HFFc6 (cell line): Measurements from ENCODE around the gene RER1. TPM values are rescaled to one million over a fixed set of nuclear protein-coding genes. Genes with fewer than 3 reads are reported as not detected.

ENCODE experiments used
- DNase-seq: peaks from one replicate; pipeline ENCODE4 v3.0.0-alpha.2; 2018
- H3K27ac Mint-ChIP-seq: 2 replicates; pipeline ENCODE4 v1.8.0; 2020; ENCODE audit warnings: mild to moderate bottlenecking, mixed read lengths
- H3K27me3 Mint-ChIP-seq: 2 replicates; pipeline ENCODE4 v1.8.0; 2021; ENCODE audit warnings: mild to moderate bottlenecking, moderate library complexity, mixed read lengths; ENCODE audit not compliant: insufficient read depth
- H3K36me3 Mint-ChIP-seq: 2 replicates; pipeline ENCODE4 v1.8.0; 2021; ENCODE audit warnings: low read depth, mixed read lengths
- H3K4me1 Mint-ChIP-seq: 2 replicates; pipeline ENCODE4 v1.8.0; 2020; ENCODE audit warnings: low read depth, mixed read lengths
- H3K4me3 Mint-ChIP-seq: 2 replicates; pipeline ENCODE4 v1.8.0; 2020; ENCODE audit warnings: mild to moderate bottlenecking, moderate library complexity, mixed read lengths
- H3K9me3 Mint-ChIP-seq: 2 replicates; pipeline ENCODE4 v1.8.0; 2020; ENCODE audit warnings: mild to moderate bottlenecking, mixed read lengths
- long read RNA-seq: library from polyadenylated mRNA; unstranded; transcript quantifications from one replicate; pipeline ENCODE4 v2.0.0, GENCODE V29; 2019
- total RNA-seq, 6 experiments: library from RNA; stranded (reverse); fragmentation: NEBNext Ultra II Directional; extraction: Animal tissue kit (Norgen Biotek cat#: 25700); gene quantifications; 2 replicates in 1 of 6; 3 replicates in 5 of 6; pipeline ENCODE4 v1.2.3, GENCODE V29; 2021
- TF ChIP-seq, protein P1 (sequence below): fragments of 200-600 bp; sonication (generic); IDR thresholded peaks from 2 replicates; pipeline ENCODE4 v1.5.0; 2021; ENCODE audit warnings: antibody characterized with exemption, mild to moderate bottlenecking

Gene RER1, protein sequence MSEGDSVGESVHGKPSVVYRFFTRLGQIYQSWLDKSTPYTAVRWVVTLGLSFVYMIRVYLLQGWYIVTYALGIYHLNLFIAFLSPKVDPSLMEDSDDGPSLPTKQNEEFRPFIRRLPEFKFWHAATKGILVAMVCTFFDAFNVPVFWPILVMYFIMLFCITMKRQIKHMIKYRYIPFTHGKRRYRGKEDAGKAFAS
- total RNA-seq: 100 to 1,000 TPM; 254 to 303 (median 283) TPM
- long read RNA-seq, transcript RER1-202 (7 exons, 1,404 nt): minor isoform, 7 of 470 reads
- long read RNA-seq, transcript RER1-207 (6 exons, 2,469 nt): minor isoform, 6 of 470 reads
- long read RNA-seq, transcript RER1-209 (7 exons, 3,044 nt): major isoform, 359 of 470 reads
- long read RNA-seq, partial matches to known transcripts: 8 of 470 reads
- long read RNA-seq, other reads (novel, unspliced or antisense): 89 of 470 reads

DNA sequence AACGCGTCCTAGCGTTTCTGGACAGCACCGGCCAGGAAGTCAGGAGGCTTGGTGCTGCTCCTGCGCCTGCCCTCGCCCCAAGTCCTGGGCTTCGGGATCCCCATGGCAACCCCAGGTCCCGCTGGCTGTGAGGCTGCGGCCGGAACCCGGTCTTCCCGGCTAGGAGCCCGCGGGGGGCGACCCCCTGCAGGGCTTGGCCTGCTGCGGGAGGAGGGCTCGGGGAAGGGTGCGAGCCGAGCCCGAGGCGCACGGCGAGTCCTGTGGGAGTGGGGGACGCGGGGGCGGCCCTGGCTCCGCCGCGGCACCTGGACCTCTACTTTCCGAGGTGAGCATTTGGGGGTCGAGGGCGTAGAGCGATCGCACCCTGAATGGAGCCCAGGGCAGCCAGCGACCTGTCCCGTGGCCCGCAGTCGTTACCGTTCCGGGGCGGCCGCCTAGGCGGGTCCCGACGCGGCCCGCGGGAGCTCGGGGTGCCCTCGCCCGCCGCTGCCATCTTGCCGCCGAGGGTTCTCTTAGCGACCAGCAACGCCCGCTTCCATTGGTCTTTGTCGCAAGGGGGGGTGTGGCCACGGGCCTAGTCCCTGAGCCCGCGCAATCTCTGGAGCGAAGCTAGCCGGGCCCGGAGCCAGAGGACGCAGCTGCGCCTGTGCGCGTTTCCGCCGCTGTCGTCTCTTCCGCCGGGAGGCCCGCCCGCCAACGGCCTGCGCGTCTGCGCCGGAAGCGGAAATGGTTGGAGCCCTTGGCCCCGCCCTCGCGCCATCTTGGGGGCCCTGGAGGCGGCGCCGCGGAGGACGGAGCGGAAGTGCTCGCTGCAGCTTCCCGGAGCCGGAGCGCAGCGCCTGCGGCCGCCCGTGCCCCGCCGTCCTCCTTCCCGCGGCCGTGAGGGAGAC, at the start of gene RER1, which contains the start of gene MORN1:
RER1 (plus strand) TSS at position 801 of the 890 bp plus-strand sequence. CDS start 3,950 bp downstream, outside the sequence.
MORN1 (minus strand) TSS at position 514 of the 890 bp plus-strand sequence; CDS start at position 493, 21 bp downstream.
- H3K36me3 Mint-ChIP-seq: peaks cover 25% of the 10 kb centered on the region
- TF ChIP-seq, protein P1, sequence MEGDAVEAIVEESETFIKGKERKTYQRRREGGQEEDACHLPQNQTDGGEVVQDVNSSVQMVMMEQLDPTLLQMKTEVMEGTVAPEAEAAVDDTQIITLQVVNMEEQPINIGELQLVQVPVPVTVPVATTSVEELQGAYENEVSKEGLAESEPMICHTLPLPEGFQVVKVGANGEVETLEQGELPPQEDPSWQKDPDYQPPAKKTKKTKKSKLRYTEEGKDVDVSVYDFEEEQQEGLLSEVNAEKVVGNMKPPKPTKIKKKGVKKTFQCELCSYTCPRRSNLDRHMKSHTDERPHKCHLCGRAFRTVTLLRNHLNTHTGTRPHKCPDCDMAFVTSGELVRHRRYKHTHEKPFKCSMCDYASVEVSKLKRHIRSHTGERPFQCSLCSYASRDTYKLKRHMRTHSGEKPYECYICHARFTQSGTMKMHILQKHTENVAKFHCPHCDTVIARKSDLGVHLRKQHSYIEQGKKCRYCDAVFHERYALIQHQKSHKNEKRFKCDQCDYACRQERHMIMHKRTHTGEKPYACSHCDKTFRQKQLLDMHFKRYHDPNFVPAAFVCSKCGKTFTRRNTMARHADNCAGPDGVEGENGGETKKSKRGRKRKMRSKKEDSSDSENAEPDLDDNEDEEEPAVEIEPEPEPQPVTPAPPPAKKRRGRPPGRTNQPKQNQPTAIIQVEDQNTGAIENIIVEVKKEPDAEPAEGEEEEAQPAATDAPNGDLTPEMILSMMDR: no peak
- H3K27me3 Mint-ChIP-seq: peaks cover 5% of the 10 kb centered on the region
- peak within 1 kb of the TSS; percentile 87 for H3K27ac Mint-ChIP-seq
- peak; percentile 98 for DNase-seq
- peak within 1 kb of the TSS; percentile 96 for H3K4me3 Mint-ChIP-seq
- no peaks in the 10 kb centered on the region for H3K9me3 Mint-ChIP-seq
- H3K4me1 Mint-ChIP-seq: peaks cover 36% of the 10 kb centered on the region

DNA sequence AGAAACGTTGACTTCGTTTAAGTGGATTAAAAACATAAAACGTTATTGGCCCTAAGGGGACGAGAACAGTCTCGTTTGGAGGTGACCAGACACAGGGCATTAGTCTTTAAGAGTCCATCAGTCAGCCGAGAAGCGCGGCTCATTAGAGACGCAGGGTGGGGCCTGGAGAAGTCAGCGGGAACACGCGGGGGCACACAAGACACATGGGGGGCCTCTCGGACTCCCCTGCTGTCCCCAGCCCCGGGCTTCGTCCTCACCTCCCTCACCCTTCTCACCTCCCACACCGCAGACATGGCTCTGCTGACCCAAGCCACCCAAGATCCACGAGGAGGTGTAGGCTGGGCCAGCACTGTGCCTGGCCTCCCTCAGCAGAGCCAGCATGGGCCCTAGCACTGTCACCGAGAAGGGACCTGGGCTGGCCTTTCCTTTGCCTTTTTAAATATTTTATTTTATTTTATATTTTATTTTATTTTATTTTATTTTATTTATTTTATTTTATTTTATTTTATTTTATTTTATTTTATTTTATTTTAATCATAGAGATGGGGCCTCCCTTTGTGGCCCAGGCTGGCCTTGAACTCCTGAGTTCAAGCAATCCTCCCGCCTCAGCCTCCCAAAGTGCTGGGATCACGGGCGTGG, 49.1 kb upstream of the RER1 start:
- Mint-ChIP-seq H3K4me3 (no peak overlapping the region), H3K9me3 (no peaks in the 10 kb centered on the region), H3K27ac (no peak overlapping the region), H3K27me3 (peaks cover 18% of the 10 kb centered on the region), H3K36me3 (no peaks in the 10 kb centered on the region), H3K4me1 (no peaks in the 10 kb centered on the region)
- TF ChIP-seq, protein P1: no peak
- no peak for DNase-seq

DNA sequence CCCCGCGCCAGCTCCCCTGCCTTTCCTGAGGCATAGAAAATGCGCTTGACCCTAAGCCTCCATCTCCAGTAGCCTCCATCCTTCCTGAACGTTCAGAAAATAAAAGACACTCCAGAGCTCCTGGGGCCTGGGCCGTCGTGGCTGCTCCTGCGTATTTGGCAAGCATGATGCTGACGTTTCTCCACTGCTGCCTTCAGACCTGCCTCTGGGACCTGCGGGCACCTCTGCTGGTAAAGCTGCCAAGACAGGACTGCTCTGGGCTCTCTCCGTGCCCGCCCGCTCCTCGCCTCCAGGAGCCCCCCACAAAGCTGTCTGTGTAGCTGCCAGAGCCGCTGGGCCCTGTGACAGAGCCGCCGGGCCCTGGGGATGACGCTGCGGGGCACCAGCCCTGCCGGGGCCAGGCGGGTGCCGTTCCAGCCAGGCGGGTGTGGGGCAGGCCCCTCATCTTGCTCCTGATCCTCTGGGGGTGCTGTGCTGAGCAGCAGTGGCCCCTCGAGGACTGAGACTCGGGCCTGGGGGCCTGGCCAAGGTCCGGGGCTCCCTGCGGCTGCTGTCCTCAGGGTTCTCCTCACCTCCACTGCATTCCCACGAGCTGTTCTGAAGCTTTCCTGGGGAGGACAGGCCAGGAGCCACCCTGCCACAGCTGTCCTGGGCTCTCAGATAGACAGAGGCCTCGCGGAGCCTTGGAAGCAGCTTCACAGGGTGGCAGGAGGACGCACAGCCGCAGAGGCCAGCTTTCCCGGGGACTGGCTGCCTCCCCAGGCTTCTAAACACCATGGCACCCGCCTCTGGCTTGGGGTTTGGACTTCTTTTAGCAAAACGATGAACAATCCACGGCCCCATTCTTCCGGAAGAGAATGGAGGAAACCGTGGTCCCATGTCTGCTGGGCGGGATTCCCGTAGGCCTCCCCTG, 48.4 kb upstream of the RER1 start:
- Mint-ChIP-seq H3K9me3 (no peaks in the 10 kb centered on the region), H3K4me3 (no peak overlapping the region), H3K27ac (no peak overlapping the region), H3K4me1 (no peaks in the 10 kb centered on the region), H3K36me3 (no peaks in the 10 kb centered on the region), H3K27me3 (peaks cover 13% of the 10 kb centered on the region)
- TF ChIP-seq, protein P1: no peak
- DNase-seq: no peak

DNA sequence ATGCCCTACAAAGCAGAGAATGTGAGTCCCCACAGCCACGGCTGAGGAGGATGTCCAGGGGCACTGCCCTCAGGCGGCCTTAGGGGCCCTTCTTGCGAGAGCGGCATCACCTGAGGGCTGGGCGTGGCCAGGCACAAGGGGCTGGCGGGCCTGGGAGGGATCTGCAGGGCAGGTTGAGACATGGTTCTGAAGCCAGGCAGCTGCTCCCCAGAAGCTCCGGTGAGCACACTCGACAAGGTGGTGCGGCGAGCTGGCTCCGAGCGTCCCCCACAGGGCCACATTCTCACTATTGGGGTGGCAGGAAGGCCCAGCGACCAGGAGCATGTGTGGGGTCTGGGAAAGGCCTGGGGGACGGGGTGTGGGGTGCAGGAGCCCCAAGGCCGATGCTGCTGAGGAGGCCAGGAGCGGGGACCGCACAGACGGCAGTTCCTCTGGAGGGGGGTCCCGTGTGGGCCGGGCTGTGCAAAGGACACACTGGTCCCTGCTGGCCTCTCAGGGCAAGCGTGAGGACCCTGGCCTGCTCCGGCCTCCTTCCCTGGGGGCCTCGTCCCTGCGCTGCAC, 47.4 kb upstream of the RER1 start:
- Mint-ChIP-seq H3K4me1 (0 out of 2 replicates have a peak, but pooled peaks cover 2% of the 10 kb centered on the region), H3K9me3 (no peaks in the 10 kb centered on the region), H3K27ac (no peak overlapping the region), H3K4me3 (no peak overlapping the region), H3K36me3 (no peaks in the 10 kb centered on the region), H3K27me3 (peaks cover 13% of the 10 kb centered on the region)
- TF ChIP-seq, protein P1: no peak
- DNase-seq: no peak
